Dermis microvascular lymphatic vessel endothelial cell (primary cell): Measurements from ENCODE around the gene NELFCD. TPM values are rescaled to one million over a fixed set of nuclear protein-coding genes. Genes with fewer than 3 reads are reported as not detected.

Experiments
- DNase-seq, 2 donors: peaks; one replicate each; pipeline versions ENCODE4 v3.0.0 to v3.0.0-alpha.2; 2010; ENCODE audit warnings: low read depth in 2 of 2
- total RNA-seq: library from RNA; depleted of rRNA; stranded (reverse); fragments of >200 nt; gene quantifications from 2 replicates; pipeline ENCODE4 v1.2.1, GENCODE V29; 2014

NELFCD gene
- total RNA-seq, 1 donor from 2014 or later: 51.3 TPM

DNA sequence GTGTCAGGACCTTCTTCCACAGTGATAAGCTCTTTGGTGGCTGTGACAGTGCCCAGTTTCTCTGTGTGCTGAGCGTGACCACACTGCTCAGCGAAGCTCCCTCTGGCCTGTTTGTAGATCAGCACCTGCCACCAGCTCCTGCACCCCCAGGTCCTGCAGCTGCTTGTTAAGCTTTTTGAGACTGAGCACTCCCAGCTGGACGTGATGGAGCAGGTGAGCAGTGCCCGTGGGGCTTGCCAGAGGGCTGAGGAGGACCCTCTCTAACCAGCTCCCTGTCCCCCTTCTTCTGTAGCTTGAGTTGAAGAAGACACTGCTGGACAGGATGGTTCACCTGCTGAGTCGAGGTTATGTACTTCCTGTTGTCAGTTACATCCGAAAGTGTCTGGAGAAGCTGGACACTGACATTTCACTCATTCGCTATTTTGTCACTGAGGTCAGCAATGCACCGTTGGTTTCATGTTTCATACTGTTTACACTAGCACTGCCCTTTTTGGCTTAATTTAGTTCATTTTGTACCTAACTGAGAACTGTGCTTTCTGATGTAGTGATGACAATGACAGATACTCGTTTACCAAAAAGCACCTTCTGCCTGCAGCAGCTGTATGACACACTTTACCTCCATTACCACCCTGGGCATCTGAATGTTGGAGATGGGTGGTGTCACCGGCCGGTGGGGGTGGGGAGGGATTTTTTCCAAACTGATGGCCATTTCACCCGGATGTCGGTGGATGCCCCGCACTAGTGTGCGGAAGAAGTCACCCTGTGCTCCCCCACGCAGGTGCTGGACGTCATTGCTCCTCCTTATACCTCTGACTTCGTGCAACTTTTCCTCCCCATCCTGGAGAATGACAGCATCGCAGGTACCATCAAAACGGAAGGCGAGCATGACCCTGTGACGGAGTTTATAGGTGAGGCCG is 12.5 kb downstream of the NELFCD start:
- no peak for DNase-seq

DNA sequence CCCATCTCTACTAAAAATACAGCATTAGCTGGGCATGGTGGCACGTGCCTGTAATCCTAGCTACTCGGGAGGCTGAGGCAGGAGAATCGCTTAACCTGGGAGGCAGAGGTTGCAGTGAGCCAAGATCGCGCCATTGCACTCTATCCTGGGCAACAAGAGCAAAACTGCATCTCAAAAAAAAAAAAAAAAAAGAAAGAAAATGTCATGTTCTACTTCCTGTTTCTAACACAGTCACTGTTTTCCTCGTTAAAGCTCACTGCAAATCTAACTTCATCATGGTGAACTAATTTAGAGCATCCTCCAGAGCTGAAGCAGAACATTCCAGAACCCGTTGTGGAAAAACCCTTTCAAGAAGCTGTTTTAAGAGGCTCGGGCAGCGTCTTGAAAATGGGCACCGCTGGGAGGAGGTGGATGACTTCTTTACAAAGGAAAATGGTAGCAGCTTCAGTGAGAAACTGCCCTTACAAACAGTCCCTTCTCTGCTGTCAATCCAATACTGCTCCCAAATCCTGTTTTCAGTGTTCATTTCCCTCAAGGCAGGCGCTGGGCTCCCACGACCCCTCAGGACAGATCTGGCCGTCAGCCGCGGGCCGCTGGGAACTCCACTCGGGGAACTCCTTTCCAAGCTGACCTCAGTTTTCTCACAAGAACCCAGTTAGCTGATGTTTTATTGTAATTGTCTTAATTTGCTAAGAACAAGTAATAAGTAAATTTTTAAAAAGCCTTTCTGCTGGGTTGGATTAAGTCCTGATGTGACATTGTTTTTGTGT is 13.5 kb downstream of the NELFCD start:
- no peak for DNase-seq

DNA sequence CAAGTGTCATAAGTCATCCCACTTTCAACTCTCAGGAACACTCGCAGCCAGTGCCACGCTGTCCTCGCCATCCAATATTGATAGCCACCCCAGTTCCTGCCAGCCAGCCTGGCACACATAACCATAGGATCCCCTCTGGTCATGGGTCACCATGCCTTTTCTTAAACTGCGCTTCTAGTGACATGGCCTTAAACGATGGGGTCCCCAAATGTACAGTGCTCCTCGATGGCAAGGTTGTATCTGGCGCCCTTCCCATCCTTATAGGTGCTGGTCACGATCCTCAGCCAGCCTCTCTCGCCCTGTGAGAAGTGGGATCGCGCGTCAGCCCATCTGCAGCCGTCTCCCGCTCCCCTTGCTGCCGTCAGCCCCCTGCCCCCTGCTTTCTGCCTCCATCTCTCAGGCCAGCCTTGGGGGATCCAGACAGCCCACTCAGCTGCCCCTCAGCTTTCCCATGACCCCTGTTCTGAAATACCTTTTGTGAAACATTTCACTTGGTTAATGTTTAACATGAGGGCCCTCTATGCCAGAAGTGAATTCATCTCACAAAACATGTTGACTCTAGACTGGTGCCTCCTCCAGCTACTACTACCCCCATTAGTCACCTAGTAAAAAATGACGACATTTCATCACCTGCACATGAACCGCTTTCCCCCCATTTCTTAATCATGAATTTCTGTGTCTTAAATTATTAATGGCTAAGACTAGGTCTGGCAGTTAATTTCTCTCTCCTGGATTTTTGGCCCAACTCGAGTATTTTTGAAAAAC is 14.6 kb downstream of the NELFCD start:
- no peak for DNase-seq

DNA sequence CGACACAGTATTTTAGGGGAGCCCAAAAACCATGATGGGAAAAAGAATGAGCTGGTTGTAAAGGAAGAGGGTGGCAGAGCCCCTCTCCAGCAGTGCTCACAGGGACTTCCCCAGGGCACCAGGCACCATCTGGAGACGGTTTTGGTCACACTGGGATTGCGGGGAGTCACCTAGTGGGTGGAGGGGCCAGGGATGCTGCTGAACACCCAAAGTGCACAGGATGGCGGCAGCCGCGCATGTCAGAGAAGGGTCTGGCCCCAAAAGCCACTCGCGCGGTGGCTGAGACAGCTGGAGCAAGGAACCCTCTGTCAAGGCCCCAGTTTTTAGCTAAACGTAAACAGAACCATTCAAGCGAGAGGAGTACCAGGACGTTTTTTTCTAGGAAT is 15.2 kb downstream of the NELFCD start:
- no peak for DNase-seq

DNA sequence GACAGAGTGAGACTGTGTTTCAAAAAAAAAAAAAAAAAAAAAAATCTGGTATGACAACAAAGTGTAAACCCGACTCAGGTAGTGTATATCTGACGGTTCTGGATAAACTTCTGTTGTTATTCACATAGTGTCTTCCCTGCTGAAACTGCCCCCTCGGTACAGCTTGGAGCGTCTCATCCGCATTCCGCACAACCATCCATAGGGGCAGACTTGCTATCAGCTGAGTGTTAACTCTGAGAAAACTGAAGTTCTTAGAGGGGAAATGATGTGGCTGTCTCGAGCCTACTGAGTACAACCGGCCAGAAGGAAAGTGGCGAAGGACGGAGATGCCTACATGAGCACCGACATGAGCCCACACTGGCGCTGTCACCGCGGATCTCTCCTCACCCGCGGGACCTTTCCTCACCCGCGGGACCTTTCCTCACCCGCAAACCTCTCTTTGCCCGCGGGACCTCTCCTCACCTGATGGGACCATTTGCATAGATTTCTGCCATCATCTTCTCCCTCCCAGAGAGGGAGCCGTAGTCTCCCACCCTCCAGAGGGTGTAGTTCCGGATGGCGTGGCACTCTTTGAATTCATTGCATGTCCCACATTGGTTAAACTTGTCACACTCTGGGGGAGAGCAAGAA is 16.2 kb downstream of the NELFCD start:
- DNase-seq: no peak

DNA sequence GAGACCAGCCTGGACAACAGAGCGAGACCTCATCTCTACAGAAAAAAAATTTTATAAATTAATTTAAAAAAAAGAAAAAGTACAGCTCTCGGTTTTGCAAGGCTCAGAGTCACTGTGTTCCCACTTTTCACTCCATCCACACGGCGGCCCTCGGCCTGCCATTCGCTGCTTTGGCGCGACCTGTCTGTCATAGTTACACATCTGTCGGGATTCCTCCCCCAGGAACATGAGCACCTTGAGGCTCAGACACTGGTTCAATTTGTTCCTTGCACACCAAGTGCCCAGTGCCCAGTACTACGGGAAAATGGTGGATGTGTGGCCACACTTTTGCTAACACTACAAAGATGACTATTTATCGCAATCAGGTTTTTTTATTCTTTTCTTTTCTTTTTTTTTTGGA is 17.6 kb downstream of the NELFCD start:
- no peak for DNase-seq

DNA sequence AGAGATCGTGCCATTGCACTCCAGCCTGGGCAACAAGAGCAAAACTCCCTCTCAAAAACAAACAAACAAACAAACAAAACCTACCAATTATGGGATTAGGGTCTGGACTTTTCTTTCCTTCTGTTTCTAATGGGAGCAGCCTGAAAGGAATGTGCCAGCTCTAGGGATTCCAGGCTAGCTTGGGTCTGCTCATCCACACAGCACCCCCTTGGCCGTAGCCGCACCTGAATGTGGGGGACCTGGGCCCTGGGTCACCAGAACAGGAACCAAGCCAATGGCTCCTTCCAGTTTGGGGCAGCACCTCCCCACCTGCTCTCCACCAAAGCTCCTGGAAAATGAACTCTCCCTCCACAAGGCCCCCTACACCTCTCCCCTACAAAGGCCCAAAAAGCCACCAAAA is 19.3 kb downstream of the NELFCD start:
- no peak for DNase-seq

DNA sequence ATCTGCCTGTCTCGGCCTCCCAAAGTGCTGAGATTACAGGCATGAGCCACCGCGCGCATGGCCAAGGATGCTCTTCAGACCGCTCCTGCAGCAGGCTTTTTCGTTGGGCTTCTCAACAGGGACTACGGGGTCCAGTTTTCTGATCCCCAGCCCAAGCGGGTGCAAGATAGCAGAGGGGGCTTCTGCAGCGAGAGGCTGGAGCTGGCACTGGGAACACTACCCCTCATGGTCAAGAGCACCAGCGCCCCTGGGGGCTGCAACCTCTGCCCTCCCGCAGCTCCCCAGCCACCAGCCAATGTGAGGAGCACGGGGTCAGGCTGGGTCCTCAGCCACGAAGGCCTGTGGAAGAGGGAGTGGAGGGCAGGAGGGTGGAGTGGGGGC is 20.0 kb downstream of the NELFCD start:
- no peak for DNase-seq

DNA sequence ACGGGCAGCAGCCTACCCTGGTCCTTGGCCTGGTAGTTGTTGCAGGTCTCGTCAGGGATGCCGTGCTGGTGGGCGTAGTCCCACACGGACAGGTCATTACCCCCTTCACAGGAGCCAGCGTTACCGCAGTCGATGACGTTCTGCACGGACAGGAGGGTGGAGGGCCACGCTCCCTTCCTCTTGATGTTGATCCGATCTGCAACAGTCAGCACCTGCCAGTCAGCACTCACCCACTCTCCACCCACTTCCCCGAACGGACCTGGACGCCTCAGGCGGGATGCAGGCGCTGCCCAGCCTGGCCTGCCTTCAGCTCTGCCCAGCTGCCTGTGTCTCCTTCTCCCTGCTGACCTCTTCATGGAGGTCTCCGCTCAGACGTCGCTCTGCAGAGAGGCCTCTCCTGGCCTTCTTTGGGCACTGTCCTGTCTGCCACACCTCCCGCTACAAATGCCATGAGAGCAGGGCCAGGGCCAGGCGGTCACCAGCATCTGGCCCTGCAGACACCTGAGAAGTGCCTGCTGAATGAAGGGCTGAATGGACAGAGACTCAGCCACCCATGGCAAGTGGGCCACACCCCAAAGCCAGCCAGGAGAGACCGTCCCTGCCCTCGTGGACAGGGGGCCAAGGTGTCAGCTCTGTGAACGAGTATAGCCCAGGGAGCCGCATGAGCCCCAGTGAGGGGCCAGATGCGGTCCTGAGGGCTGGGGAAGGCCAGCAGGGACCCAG is 20.6 kb downstream of the NELFCD start:
- DNase-seq: no peak

DNA sequence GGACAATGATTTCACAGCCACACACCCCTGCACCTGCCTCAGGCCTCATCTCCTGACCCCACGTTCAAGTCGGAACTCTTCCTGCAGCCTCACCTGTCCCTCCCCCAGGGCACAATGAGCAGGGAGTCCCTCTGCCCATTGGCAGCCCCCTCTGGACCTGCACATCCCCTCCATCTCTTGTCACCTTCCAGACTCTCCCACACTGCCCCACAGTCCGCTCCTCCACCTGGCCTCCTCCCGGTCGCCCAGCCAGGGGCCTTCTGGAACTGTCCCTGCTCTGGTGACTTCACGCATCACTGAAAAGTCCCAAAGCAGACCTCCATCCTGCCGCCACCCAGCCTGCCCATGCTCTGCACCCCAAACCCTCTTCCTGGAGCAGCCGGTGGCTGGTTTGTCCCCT is 21.3 kb downstream of the NELFCD start:
- no peak for DNase-seq

DNA sequence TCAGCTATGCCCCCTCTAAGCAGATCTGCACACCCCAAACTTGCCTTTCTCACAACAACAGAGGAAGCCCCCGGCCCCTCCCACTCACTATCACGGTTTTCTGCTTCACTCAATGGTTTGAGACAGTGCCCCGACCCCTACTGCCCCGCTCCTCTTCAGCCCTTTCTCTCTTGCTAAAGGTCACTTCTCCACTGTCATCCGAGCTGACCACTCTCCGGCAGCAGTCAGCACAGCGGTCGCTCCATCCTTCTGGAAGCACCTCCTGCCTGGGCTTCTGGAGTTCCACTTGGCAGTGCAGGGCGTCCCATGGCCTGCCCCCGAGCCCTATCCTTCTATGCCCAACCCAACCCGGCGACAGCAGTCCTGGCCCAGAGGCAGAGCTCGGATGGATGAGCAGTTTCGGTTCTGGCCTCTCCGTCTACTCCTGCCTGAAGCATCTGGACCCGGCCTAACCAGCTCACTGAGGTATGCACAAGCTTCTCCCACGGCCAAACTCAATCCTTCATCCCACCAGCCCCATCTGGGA is 21.9 kb downstream of the NELFCD start:
- DNase-seq: no peak

DNA sequence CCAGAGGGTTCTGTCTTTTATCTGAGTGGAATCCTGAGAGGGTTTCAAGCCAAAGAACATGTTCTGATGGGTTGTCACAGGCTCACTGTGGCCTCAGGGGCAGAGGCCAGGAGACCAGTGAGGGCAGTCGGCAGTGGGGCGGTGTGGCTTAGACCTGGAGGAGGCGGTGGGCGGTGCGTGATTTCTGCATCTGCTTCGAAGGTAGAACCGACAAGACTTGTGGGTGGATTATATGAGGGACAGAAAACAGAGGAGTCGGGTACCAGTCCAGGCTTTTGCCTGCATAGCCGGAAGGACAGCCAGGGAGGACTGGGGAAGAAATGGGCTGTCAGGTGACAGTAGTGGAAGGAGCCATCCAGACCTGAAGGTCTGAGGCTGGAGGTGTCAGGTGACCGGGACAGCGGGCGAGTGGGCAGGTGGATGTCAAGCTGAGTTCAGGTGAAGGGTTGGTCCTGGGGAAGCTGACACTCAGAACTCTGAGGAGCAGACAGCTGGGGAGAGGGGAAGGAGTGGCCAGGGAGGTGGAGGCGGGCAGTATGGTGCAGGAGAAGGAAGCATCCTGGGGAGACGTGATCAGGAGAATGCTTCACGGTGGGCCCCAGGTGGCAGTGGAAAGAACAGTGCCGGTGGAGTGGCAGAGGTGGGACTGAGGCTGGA is 22.9 kb downstream of the NELFCD start:
- DNase-seq: no peak

DNA sequence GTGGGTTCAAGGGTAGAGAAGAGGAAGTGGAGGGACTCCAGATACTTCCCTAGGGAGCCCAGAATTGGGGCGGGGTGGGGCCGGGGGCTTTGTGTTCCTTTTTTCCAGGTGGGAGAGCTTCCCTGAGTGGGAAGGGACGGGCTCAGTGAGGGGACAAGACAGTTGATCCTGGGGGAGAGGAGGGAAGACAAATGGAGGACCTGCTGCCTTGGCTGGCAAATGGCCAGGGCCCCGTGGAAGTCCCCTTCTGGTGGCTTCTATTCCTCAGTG is 23.4 kb downstream of the NELFCD start:
- no peak for DNase-seq

DNA sequence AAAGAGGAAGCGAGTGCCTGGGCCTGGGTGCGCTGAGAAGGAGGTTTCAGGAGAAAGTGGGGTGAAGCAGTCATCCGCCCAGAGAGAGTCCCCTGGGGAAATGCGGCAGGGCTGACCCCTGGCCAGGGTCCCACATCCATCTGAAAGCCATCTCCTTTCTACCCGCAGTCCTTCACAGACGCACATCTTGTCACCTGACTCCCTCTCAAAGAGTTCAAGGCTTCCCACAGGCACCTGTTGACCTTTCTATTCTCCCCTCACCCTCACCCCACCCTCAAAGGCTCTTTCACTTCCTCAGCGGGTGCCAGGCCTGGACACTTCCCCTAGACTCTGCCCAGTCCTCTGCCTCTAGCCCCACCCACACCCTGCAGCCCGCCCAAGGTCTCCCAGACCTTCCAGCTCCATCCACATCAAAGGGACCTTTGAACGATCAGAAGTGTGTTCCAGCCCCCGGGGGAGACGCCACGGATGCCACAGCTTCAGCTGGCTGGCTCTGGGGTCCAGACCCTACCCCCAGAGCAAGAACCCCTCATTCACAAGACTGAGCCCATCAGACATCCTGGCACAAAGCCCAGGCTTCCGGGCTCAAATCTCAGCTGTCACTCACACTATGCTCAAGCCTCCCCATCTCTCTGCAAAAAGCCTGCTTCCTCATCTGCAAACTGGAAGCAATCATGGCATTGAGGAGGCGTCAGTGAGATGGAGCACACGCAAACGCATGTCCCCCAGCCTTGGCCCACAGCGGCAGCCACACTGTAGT is 23.9 kb downstream of the NELFCD start:
- DNase-seq: peak in 1 of 2 donors; percentile 73

DNA sequence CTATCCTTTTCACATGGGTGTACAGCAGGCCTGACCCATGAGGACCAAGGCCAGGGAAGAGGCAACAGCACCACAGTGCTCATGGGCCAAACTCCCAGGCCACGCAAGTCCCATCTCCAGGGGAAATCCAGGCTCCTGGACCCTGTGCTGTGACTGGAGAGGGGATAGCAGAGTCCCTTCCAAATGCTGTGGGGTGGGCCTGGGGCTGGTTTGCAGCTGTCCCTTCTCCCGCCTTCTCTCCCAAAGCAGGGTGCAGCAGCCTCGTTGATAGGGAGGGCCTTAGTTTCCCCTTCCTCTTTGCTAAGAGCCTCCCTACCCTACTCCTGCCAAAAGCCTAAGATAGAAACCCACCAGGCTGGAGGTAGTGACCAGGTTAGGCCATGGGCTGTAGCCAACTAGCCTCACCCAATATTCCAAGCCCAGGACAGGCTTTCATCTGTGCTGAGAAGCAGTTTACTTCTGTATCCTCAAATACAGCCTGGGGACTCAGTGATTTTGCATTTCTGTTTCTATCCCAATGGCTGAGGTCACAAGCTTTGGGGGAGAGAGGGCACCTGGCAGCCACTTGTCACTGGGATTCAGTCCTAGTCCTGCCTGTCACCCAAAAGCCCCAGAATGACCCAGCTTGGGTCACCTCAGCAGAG is 24.6 kb downstream of the NELFCD start:
- no peak for DNase-seq

DNA sequence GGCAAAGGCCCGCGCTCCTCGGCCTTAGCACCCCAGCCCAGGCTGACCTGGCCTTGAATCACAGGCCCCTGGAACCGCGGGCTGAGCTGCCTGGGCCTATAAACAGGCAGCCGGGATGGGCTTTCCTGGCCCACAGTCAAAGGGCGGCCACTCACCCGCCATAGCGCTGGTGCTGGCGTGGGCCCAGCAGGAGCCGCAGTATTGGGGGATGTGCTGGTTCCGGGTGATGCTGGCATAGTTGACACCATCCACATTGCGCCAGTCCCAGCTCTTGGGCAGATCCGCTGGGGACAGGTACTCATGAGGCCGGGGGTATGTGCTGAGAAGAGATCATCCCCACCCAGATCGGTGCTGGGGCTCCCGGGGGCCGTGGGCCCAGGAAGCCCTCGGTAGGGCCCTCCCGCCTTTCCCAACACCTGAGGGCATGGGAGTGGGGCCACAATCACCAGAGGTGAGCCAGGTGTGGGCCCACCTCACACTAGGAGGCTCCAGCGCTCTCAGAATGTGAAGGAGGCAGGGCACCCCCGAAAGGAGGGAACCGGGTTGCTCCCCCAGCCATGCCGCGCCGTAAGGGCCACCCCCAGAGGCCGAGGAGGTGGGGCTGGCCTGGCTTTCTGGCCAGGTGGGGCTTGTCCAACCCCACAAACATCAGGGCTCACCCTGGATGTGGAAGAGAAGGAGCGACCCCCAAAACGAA is 25.3 kb downstream of the NELFCD start:
- DNase-seq: peak in 1 of 2 donors; percentile 60

DNA sequence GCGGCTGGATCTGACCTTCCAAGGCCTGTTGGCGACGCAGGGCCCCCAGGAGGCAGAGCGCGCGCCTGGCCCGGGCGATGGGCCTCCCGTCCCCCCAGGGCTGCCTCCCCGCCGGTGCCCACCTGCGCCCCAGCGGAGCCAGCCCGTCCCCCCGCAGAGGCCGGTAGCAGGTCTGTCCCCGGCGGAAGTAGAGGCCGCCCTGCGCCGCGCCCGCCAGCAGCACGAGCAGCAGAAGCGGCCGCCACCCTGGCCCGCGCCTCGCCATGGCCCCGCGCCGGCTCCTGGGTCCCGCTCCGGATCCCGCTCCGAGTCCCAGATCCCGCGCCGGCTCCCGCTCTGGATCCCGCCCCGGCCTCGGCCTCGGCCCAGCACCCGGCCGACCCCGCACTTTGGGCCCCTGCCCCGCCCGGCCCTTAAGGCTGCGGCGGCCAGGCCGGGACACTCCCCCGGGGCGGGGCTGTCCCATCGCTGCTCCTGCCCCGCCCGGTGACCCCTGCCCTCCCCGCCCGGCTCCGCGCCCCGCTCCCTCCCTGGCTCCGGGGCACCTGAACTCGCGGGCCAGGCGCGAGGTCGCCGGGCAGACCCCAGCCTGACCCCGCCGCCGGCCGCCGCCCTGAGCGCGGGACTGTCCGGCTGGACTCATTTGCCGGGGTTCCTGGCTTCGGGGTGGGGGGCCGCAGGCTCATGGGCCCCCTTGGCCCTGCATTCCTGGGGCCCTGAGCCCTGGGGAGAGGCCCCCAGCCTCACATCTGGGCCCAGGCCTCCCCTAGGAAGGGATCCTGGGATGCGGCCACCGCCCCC is 26.0 kb downstream of the NELFCD start, which contains the start of gene CTSZ:
Gene CTSZ (minus strand): TSS at position 391 of the 801 bp plus-strand sequence. CDS start 126 bp downstream, at position 265.
- peak in 1 of 2 donors; percentile 53 for DNase-seq
